ENCODE results near the gene PARK7.
"Not testable (repeated sequence)": the region's sequence is repeated elsewhere in the genome, so short reads cannot be mapped to it uniquely, and the experiment has no call there.

The PARK7 gene

GRCh38 chr1:7948960-7949359 lies 12.6 kb upstream of the PARK7 start:
- no peak for DNase-seq

- not testable (repeated sequence) for DNase-seq
Measured at GRCh38 chr1:7952791-7953190, 8.7 kb upstream of the PARK7 start.

- peak; percentile 93 for DNase-seq
Measured at GRCh38 chr1:7953850-7954609, 7.5 kb upstream of the PARK7 start.

- no peak for DNase-seq
Measured at GRCh38 chr1:7954683-7955082, 6.8 kb upstream of the PARK7 start.

GRCh38 chr1:7956218-7957032 lies 5.1 kb upstream of the PARK7 start:
- DNase-seq: no peak

- DNase-seq: no peak
Measured at GRCh38 chr1:7960165-7960564, 1.3 kb upstream of the PARK7 start.

GRCh38 chr1:7960867-7961215 lies 670 bp upstream of the PARK7 start:
- no peak for DNase-seq

GRCh38 chr1:7962014-7962335 lies 464 bp downstream of the PARK7 start:
- no peak for DNase-seq

GRCh38 chr1:7962636-7963377 lies 1.3 kb downstream of the PARK7 start:
- DNase-seq: no peak

- DNase-seq: not testable (repeated sequence)
Measured at GRCh38 chr1:7963378-7963730, 1.8 kb downstream of the PARK7 start.

- DNase-seq: not testable (repeated sequence)
Measured at GRCh38 chr1:7963841-7964240, 2.3 kb downstream of the PARK7 start.

- DNase-seq: no peak
Measured at GRCh38 chr1:7964476-7964875, 3.0 kb downstream of the PARK7 start.

GRCh38 chr1:7967196-7967595 lies 5.7 kb downstream of the PARK7 start:
- DNase-seq: no peak

- no peak for DNase-seq
Measured at GRCh38 chr1:7967651-7968050, 6.1 kb downstream of the PARK7 start.

GRCh38 chr1:7970246-7970645 lies 8.7 kb downstream of the PARK7 start:
- DNase-seq: no peak

- no peak for DNase-seq
Measured at GRCh38 chr1:7971024-7971423, 9.5 kb downstream of the PARK7 start.

GRCh38 chr1:7972285-7972684 lies 10.8 kb downstream of the PARK7 start:
- no peak for DNase-seq

GRCh38 chr1:7973086-7973485 lies 11.6 kb downstream of the PARK7 start:
- DNase-seq: no peak

- peak; percentile 79 for DNase-seq
Measured at GRCh38 chr1:7975212-7975865, 13.8 kb downstream of the PARK7 start.

GRCh38 chr1:7980984-7981383 lies 19.5 kb downstream of the PARK7 start:
- DNase-seq: no peak

GRCh38 chr1:7983086-7983778 lies 21.7 kb downstream of the PARK7 start:
- no peak for DNase-seq

- DNase-seq: no peak
Measured at GRCh38 chr1:7984811-7985210, 23.3 kb downstream of the PARK7 start.

All from DMS153 (cell line).